Gastrocnemius medialis (tissue), 4 donors: ENCODE measurements around the gene FUT3.

ENCODE experiments used
- CTCF ChIP-seq, 5 experiments: fragments of 450-650 bp in 3 of 5; fragments of 200-600 bp in 2 of 5; sonication (generic) in 2 of 5; IDR thresholded peaks in 4 of 5; conservative IDR thresholded peaks in 1 of 5; 1 replicate in 4 of 5; 2 replicates in 1 of 5; pipeline ENCODE4 v1.5.1; 2016 to 2019; ENCODE audit warnings: antibody characterized with exemption in 5 of 5, mild to moderate bottlenecking in 3 of 5, moderate library complexity in 3 of 5
- POLR2A ChIP-seq, 2 donors: fragments of 450-650 bp; IDR thresholded peaks; one replicate each; pipeline ENCODE4 v1.6.1; 2017; ENCODE audit warnings: antibody characterized with exemption in 2 of 2, mild to moderate bottlenecking in 2 of 2, moderate library complexity in 2 of 2

GRCh38 chr19:5829567-5830310 is 21.5 kb downstream of the FUT3 start:
- TF ChIP-seq POLR2A (IDR thresholded peaks at IDR 0.05): no peak
- no peak for TF ChIP-seq CTCF (IDR thresholded peaks at IDR 0.05 in 4 of 5, conservative IDR thresholded peaks at IDR 0.05 in 1 of 5)
